Measurements from ENCODE around the gene STAT6.

GRCh38 chr12:57127101-57127725 lies 16.1 kb upstream of the STAT6 start:
- TF ChIP-seq EZH2 (IDR thresholded peaks at IDR 0.05; ENCODE audit: low read length, missing control alignments) (no peak), CTCF (conservative IDR thresholded peaks at IDR 0.05 in 1 of 2, IDR thresholded peaks at IDR 0.05 in 1 of 2; ENCODE audit: low read depth in 1 of 2, low read length in 2 of 2) (peak in 1 of 2 donors; percentile 53)
